HepG2 (cell line): ENCODE results near the gene ESYT1. TPM values are rescaled to one million over a fixed set of nuclear protein-coding genes. Genes with fewer than 3 reads are reported as not detected.

Experiments
- CHD4 ChIP-seq: fragments of 200-600 bp; sonication (generic); IDR thresholded peaks from 2 replicates; pipeline ENCODE4 v1.7.0; 2017; ENCODE audit warnings: mild to moderate bottlenecking, low read length, borderline replicate concordance
- MED8 ChIP-seq: sonication (generic); formaldehyde crosslinking; IDR thresholded peaks from 2 replicates; pipeline ENCODE4 v1.8.1; 2023; ENCODE audit warnings: mild to moderate bottlenecking, missing genetic modification reagents; ENCODE audit not compliant: insufficient replicate concordance
- POLR2G ChIP-seq: fragments of 200-400 bp; formaldehyde crosslinking; IDR thresholded peaks from 2 replicates; pipeline ENCODE4 v1.6.1; 2018; ENCODE audit warnings: mild to moderate bottlenecking, low read depth, low read length, moderate library complexity
- RFX5 ChIP-seq: IDR thresholded peaks from 2 replicates; pipeline ENCODE4 v1.6.1; 2011; ENCODE audit warnings: low read depth, low read length, improper control_type of control experiment
- SMARCE1 ChIP-seq: fragments of 450-650 bp; IDR thresholded peaks from 2 replicates; pipeline ENCODE4 v1.6.1; 2017; ENCODE audit warnings: borderline replicate concordance
- TBL1XR1 ChIP-seq: fragments of 150-350 bp; IDR thresholded peaks from 2 replicates; pipeline ENCODE4 v1.6.1; 2014; ENCODE audit warnings: borderline replicate concordance, low read length; ENCODE audit not compliant: partially characterized antibody
- TP53 ChIP-seq: sonication (generic); formaldehyde crosslinking; conservative IDR thresholded peaks from 2 replicates; pipeline ENCODE4 v1.4.0; 2020; ENCODE audit warnings: missing genetic modification reagents
- U2AF1 ChIP-seq: fragments of 200-400 bp; formaldehyde crosslinking; optimal IDR thresholded peaks from 2 replicates; pipeline ENCODE3; 2017; ENCODE audit warnings: mild to moderate bottlenecking, low read depth, low read length
- ZMYM3 ChIP-seq: sonication (generic); formaldehyde crosslinking; IDR thresholded peaks from 2 replicates; pipeline ENCODE4 v1.5.1; 2020; ENCODE audit warnings: mild to moderate bottlenecking, missing genetic modification reagents
- ZNF205 ChIP-seq: IDR thresholded peaks from 2 replicates; pipeline ENCODE4 v1.6.1; 2018; ENCODE audit warnings: missing biosample characterization, missing genetic modification reagents
- ZNF282 ChIP-seq: fragments of 450-650 bp; IDR thresholded peaks from 2 replicates; pipeline ENCODE4 v1.6.1; 2018; ENCODE audit not compliant: partially characterized antibody
- ZNF292 ChIP-seq: sonication (generic); formaldehyde crosslinking; IDR thresholded peaks from 2 replicates; pipeline ENCODE4 v1.8.1; 2022; ENCODE audit warnings: mild to moderate bottlenecking, low read depth, missing genetic modification reagents, borderline replicate concordance
- ZNF564 ChIP-seq: sonication (generic); formaldehyde crosslinking; IDR thresholded peaks from 2 replicates; pipeline ENCODE4 v1.8.1; 2023; ENCODE audit warnings: mild to moderate bottlenecking, missing genetic modification reagents
- ZNF678 ChIP-seq: sonication (generic); formaldehyde crosslinking; IDR thresholded peaks from 2 replicates; pipeline ENCODE4 v1.4.0; 2020; ENCODE audit warnings: mild to moderate bottlenecking, missing genetic modification reagents
- ZNF883 ChIP-seq: sonication (generic); formaldehyde crosslinking; IDR thresholded peaks from 2 replicates; pipeline ENCODE4 v1.5.1; 2020; ENCODE audit warnings: mild to moderate bottlenecking, missing genetic modification reagents; ENCODE audit errors: not compliant biosample characterization
- polyA plus RNA-seq, 8 experiments: library from polyadenylated mRNA; depleted of rRNA in 3 of 8; stranded (reverse) in 7 of 8; unstranded in 1 of 8; fragments of >200 nt; fragmentation: Illumina TruSeq in 4 of 8; extraction: Trizol in 4 of 8; gene quantifications; 2 replicates each; pipeline versions ENCODE4 v1.2.1 to v1.2.3, GENCODE V29; 2011 to 2016; ENCODE audit warnings: low read depth in 4 of 8, missing spikeins in 1 of 8, mixed read lengths in 1 of 8; ENCODE audit not compliant: insufficient read depth in 1 of 8
- total RNA-seq, 5 experiments: library from RNA; depleted of rRNA; stranded (reverse); fragments of >200 nt; fragmentation: Illumina TruSeq; extraction: Trizol; gene quantifications; 2 replicates each; pipeline ENCODE4 v1.2.3, GENCODE V29; 2016; ENCODE audit warnings: low read depth in 1 of 5
- TF ChIP-seq, protein P1 (sequence below): IDR thresholded peaks from 2 replicates; pipeline ENCODE4 v1.6.1; 2016; ENCODE audit warnings: mild to moderate bottlenecking, missing biosample characterization, missing genetic modification reagents
- TF ChIP-seq, protein P2 (sequence below): sonication (generic); formaldehyde crosslinking; IDR thresholded peaks from 2 replicates; pipeline ENCODE4 v1.5.1; 2020; ENCODE audit warnings: missing genetic modification reagents, mild to moderate bottlenecking, borderline replicate concordance
- TF ChIP-seq, protein P3 (sequence below): sonication (generic); formaldehyde crosslinking; IDR thresholded peaks from 2 replicates; pipeline ENCODE4 v1.5.0; 2020; ENCODE audit warnings: mild to moderate bottlenecking, missing genetic modification reagents, moderate library complexity
- TF ChIP-seq, protein P4 (sequence below): fragments of 450-650 bp; IDR thresholded peaks from 2 replicates; pipeline ENCODE4 v1.6.1; 2017
- TF ChIP-seq, protein P5 (sequence below): sonication (generic); formaldehyde crosslinking; conservative IDR thresholded peaks from 2 replicates; pipeline ENCODE4 v1.5.0; 2020; ENCODE audit warnings: missing genetic modification reagents
- TF ChIP-seq, protein P6 (sequence below): sonication (generic); formaldehyde crosslinking; IDR thresholded peaks from 2 replicates; pipeline ENCODE4 v1.8.0; 2022; ENCODE audit warnings: missing genetic modification reagents, mild to moderate bottlenecking, borderline replicate concordance

Gene ESYT1
- total and polyA plus RNA-seq, 2 of the 13 experiments (the other 11 are each of a cell fraction or from before 2014, with no cell fraction given) = 66.9 to 71.0 TPM

DNA sequence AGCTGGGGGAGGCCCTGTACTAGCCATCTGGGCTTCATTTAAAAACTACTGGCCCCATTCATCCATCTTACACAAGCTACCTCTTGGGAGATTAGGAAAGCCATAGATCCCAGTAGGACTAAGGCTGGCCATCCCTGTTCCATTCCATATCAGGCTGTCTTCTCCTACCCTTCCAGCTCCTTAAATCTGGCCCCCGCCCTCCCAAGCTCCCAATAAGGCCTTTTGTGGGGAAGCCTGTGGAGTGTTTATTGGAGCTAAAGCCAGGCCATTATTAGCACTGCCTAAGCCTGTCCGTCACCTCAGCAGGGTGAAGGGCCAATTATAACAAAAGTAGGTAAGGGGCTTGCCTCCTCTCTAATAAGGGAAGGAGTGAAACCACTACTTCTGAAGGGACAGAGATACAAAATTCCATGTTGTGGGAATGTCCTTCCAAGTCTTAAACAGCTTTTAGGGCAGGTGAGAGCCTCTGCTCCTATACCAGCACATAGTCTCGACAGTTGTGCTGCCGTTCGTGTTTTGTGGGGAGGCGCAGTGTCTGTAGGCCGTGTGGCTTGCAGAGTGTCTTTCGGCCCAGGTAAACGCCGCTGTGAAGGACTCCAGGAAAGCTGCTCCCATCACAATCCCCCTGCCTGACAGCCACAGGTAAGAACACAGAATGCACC, 33.8 kb downstream of the ESYT1 start (continued):
- TF ChIP-seq, protein P1, sequence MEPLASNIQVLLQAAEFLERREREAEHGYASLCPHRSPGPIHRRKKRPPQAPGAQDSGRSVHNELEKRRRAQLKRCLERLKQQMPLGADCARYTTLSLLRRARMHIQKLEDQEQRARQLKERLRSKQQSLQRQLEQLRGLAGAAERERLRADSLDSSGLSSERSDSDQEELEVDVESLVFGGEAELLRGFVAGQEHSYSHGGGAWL (CRISPR knock-in tag) = no peak
- TF ChIP-seq, protein P2, sequence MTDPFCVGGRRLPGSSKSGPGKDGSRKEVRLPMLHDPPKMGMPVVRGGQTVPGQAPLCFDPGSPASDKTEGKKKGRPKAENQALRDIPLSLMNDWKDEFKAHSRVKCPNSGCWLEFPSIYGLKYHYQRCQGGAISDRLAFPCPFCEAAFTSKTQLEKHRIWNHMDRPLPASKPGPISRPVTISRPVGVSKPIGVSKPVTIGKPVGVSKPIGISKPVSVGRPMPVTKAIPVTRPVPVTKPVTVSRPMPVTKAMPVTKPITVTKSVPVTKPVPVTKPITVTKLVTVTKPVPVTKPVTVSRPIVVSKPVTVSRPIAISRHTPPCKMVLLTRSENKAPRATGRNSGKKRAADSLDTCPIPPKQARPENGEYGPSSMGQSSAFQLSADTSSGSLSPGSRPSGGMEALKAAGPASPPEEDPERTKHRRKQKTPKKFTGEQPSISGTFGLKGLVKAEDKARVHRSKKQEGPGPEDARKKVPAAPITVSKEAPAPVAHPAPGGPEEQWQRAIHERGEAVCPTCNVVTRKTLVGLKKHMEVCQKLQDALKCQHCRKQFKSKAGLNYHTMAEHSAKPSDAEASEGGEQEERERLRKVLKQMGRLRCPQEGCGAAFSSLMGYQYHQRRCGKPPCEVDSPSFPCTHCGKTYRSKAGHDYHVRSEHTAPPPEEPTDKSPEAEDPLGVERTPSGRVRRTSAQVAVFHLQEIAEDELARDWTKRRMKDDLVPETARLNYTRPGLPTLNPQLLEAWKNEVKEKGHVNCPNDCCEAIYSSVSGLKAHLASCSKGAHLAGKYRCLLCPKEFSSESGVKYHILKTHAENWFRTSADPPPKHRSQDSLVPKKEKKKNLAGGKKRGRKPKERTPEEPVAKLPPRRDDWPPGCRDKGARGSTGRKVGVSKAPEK (CRISPR knock-in tag) = no peak
- TF ChIP-seq, protein P3, sequence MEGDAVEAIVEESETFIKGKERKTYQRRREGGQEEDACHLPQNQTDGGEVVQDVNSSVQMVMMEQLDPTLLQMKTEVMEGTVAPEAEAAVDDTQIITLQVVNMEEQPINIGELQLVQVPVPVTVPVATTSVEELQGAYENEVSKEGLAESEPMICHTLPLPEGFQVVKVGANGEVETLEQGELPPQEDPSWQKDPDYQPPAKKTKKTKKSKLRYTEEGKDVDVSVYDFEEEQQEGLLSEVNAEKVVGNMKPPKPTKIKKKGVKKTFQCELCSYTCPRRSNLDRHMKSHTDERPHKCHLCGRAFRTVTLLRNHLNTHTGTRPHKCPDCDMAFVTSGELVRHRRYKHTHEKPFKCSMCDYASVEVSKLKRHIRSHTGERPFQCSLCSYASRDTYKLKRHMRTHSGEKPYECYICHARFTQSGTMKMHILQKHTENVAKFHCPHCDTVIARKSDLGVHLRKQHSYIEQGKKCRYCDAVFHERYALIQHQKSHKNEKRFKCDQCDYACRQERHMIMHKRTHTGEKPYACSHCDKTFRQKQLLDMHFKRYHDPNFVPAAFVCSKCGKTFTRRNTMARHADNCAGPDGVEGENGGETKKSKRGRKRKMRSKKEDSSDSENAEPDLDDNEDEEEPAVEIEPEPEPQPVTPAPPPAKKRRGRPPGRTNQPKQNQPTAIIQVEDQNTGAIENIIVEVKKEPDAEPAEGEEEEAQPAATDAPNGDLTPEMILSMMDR = no peak
- no peak for TF ChIP-seq U2AF1
- peak; percentile 9; the same call in 1 of the 2 replicates for TF ChIP-seq POLR2G
- no peak for TF ChIP-seq ZNF292 (CRISPR knock-in tag)
- TF ChIP-seq ZNF564 (CRISPR knock-in tag) = no peak
- TF ChIP-seq CHD4 = no peak
- TF ChIP-seq, protein P4, sequence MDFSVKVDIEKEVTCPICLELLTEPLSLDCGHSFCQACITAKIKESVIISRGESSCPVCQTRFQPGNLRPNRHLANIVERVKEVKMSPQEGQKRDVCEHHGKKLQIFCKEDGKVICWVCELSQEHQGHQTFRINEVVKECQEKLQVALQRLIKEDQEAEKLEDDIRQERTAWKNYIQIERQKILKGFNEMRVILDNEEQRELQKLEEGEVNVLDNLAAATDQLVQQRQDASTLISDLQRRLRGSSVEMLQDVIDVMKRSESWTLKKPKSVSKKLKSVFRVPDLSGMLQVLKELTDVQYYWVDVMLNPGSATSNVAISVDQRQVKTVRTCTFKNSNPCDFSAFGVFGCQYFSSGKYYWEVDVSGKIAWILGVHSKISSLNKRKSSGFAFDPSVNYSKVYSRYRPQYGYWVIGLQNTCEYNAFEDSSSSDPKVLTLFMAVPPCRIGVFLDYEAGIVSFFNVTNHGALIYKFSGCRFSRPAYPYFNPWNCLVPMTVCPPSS = no peak
- no peak for TF ChIP-seq ZNF205 (CRISPR knock-in tag)
- no peak for TF ChIP-seq ZMYM3
- no peak for TF ChIP-seq MED8 (CRISPR knock-in tag)
- no peak for TF ChIP-seq TBL1XR1
- TF ChIP-seq, protein P5, sequence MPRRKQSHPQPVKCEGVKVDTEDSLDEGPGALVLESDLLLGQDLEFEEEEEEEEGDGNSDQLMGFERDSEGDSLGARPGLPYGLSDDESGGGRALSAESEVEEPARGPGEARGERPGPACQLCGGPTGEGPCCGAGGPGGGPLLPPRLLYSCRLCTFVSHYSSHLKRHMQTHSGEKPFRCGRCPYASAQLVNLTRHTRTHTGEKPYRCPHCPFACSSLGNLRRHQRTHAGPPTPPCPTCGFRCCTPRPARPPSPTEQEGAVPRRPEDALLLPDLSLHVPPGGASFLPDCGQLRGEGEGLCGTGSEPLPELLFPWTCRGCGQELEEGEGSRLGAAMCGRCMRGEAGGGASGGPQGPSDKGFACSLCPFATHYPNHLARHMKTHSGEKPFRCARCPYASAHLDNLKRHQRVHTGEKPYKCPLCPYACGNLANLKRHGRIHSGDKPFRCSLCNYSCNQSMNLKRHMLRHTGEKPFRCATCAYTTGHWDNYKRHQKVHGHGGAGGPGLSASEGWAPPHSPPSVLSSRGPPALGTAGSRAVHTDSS = no peak
- no peak for TF ChIP-seq ZNF282
- no peak for TF ChIP-seq ZNF678 (CRISPR knock-in tag)
- no peak for TF ChIP-seq ZNF883 (CRISPR knock-in tag)
- no peak for TF ChIP-seq RFX5
- TF ChIP-seq, protein P6, sequence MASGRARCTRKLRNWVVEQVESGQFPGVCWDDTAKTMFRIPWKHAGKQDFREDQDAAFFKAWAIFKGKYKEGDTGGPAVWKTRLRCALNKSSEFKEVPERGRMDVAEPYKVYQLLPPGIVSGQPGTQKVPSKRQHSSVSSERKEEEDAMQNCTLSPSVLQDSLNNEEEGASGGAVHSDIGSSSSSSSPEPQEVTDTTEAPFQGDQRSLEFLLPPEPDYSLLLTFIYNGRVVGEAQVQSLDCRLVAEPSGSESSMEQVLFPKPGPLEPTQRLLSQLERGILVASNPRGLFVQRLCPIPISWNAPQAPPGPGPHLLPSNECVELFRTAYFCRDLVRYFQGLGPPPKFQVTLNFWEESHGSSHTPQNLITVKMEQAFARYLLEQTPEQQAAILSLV (CRISPR knock-in tag) = no peak
- no peak for TF ChIP-seq SMARCE1
- TF ChIP-seq TP53 (CRISPR knock-in tag) = no peak
